Loucy (cell line): ENCODE results near the gene ANKRD35.

ENCODE experiments used
- H2AFZ ChIP-seq: fragments of 200-600 bp; sonication (generic); 2 replicates; pipeline ENCODE4 v1.6.0; 2016; ENCODE audit warnings: antibody characterized with exemption, mild to moderate bottlenecking, low read length, moderate library complexity
- H3F3A ChIP-seq: fragments of 200-600 bp; 2 replicates; pipeline ENCODE4 v1.6.0; 2016; ENCODE audit warnings: antibody characterized with exemption, low read depth, mild to moderate bottlenecking
- H3K27me3 ChIP-seq: fragments of 200-600 bp; sonication (generic); 2 replicates; pipeline ENCODE4 v1.6.1; 2014; ENCODE audit warnings: low read length, mild to moderate bottlenecking; ENCODE audit not compliant: insufficient read depth, poor library complexity, severe bottlenecking
- H3K36me3 ChIP-seq: fragments of 200-600 bp; sonication (generic); 2 replicates; pipeline ENCODE4 v1.6.1; 2016; ENCODE audit warnings: low read length; ENCODE audit not compliant: insufficient read depth
- H3K4me1 ChIP-seq: fragments of 200-600 bp; sonication (generic); 2 replicates; pipeline ENCODE4 v1.5.1; 2014; ENCODE audit warnings: low read length, mild to moderate bottlenecking; ENCODE audit not compliant: insufficient read depth, poor library complexity, severe bottlenecking
- H3K4me2 ChIP-seq: fragments of 200-600 bp; sonication (generic); 2 replicates; pipeline ENCODE4 v1.6.0; 2014; ENCODE audit warnings: antibody characterized with exemption, low read length, low read depth, mild to moderate bottlenecking; ENCODE audit not compliant: poor library complexity, severe bottlenecking
- H3K4me3 ChIP-seq: fragments of 200-600 bp; sonication (generic); 2 replicates; pipeline ENCODE4 v1.5.1; 2014; ENCODE audit warnings: low read length, mild to moderate bottlenecking, mixed read lengths; ENCODE audit not compliant: poor library complexity, severe bottlenecking
- H3K79me2 ChIP-seq: fragments of 200-600 bp; sonication (generic); 2 replicates; pipeline ENCODE4 v1.6.1; 2014; ENCODE audit warnings: low read length; ENCODE audit not compliant: insufficient read depth
- H3K9ac ChIP-seq: fragments of 200-600 bp; sonication (generic); 2 replicates; pipeline ENCODE4 v1.6.0; 2014; ENCODE audit warnings: mild to moderate bottlenecking, low read depth, low read length, moderate library complexity; ENCODE audit not compliant: poor library complexity, severe bottlenecking
- H3K9me2 ChIP-seq: fragments of 200-600 bp; sonication (generic); replicated peaks from 2 replicates; pipeline ENCODE4 v1.6.1; 2016; ENCODE audit warnings: low read depth, low read length, mixed read lengths
- H3K9me3 ChIP-seq: fragments of 200-600 bp; sonication (generic); 2 replicates; pipeline ENCODE4 v1.6.1; 2014; ENCODE audit warnings: mild to moderate bottlenecking, antibody characterized with exemption, low read length, low read depth; ENCODE audit not compliant: insufficient read depth
- H4K20me1 ChIP-seq: fragments of 200-600 bp; sonication (generic); 2 replicates; pipeline ENCODE4 v1.6.0; 2014; ENCODE audit warnings: antibody characterized with exemption, low read length, mild to moderate bottlenecking; ENCODE audit not compliant: insufficient read depth, poor library complexity, severe bottlenecking
- EZH2phosphoT487 ChIP-seq: fragments of 200-600 bp; IDR thresholded peaks from 2 replicates; pipeline ENCODE4 v1.6.1; 2018; ENCODE audit warnings: antibody characterized with exemption, mild to moderate bottlenecking, moderate library complexity, borderline replicate concordance
- TF ChIP-seq, protein P1 (sequence below): fragments of 200-600 bp; sonication (generic); conservative IDR thresholded peaks from 2 replicates; pipeline ENCODE4 v1.5.1; 2014; ENCODE audit warnings: mild to moderate bottlenecking, antibody characterized with exemption, low read length

Gene ANKRD35

DNA sequence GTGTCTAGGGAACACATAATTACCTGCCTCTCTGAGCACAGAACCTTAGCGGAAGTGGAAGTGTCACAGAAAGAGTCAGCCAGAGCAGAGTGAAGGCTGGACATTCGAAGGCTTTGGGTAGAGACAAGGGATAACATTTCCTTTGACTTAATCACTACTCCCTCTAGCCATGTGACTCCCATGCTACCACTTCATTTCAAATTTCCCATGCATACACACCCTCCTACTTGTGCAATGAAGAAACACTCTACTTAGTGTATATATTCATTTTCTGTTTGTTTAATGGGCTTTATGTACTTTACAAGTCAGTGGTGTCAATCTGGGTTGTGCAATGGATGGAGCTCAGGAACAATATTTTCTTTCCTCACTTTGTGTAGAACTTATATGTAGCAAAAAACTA is 6.9 kb downstream of the ANKRD35 start:
- H2AFZ ChIP-seq: no peak overlapping the region
- H3K36me3 ChIP-seq: no peaks in the 10 kb centered on the region

DNA sequence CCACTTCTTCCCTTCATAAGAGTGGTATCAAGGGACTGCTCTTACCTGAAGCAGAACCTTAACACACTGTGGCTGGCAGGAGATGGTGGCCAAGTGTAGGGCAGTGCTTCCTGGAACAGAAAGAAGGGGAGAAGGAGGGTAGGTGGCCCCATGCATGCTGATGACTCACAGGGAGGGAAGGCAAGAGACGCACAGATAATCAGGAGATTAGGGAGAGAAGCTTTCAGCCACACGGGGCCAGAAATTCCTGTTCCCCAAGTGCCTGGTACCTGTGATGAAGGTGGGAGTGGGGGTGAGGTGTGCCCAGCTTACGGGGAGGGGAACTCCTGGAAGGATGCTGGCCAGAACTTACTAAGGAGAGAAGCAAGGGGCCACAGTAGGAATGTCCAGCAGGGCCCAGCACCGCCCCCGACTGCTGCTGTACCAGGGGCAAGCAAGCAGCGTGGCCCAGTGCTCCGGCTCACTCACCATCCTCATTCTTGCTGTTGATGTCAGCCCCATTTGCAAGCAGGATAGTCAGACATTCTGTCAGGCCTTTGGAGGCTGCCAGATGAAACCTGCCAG is 7.7 kb downstream of the ANKRD35 start:
- Histone ChIP-seq H2AFZ (no peak overlapping the region; the same call in 1 of the 2 replicates), H3K79me2 (no peaks in the 10 kb centered on the region), H3K4me3 (no peak overlapping the region), H3K36me3 (no peaks in the 10 kb centered on the region), H3K9me3 (no peaks in the 10 kb centered on the region), H3K9me2 (no peaks in the 10 kb centered on the region), H3F3A (no peaks in the 10 kb centered on the region), H3K4me2 (no peak overlapping the region), H3K4me1 (no peaks in the 10 kb centered on the region), H3K27me3 (no peaks in the 10 kb centered on the region), H3K9ac (no peak overlapping the region), H4K20me1 (no peaks in the 10 kb centered on the region)
- TF ChIP-seq, protein P1, sequence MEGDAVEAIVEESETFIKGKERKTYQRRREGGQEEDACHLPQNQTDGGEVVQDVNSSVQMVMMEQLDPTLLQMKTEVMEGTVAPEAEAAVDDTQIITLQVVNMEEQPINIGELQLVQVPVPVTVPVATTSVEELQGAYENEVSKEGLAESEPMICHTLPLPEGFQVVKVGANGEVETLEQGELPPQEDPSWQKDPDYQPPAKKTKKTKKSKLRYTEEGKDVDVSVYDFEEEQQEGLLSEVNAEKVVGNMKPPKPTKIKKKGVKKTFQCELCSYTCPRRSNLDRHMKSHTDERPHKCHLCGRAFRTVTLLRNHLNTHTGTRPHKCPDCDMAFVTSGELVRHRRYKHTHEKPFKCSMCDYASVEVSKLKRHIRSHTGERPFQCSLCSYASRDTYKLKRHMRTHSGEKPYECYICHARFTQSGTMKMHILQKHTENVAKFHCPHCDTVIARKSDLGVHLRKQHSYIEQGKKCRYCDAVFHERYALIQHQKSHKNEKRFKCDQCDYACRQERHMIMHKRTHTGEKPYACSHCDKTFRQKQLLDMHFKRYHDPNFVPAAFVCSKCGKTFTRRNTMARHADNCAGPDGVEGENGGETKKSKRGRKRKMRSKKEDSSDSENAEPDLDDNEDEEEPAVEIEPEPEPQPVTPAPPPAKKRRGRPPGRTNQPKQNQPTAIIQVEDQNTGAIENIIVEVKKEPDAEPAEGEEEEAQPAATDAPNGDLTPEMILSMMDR: no peak
- no peak for TF ChIP-seq EZH2phosphoT487

More for the DNA sequence above, 6.9 kb downstream of the ANKRD35 start:
- H3K79me2 ChIP-seq: no peaks in the 10 kb centered on the region
- no peaks in the 10 kb centered on the region for H3F3A ChIP-seq
- peaks cover 4% of the 10 kb centered on the region for H3K27me3 ChIP-seq
- no peaks in the 10 kb centered on the region for H3K9me3 ChIP-seq
- H3K4me3 ChIP-seq: no peak overlapping the region
- H3K9ac ChIP-seq: no peak overlapping the region
- TF ChIP-seq EZH2phosphoT487: no peak
- TF ChIP-seq, protein P1: no peak
- no peaks in the 10 kb centered on the region for H3K4me1 ChIP-seq
- H4K20me1 ChIP-seq: no peaks in the 10 kb centered on the region
- H3K4me2 ChIP-seq: no peak overlapping the region
- H3K9me2 ChIP-seq: no peaks in the 10 kb centered on the region

DNA sequence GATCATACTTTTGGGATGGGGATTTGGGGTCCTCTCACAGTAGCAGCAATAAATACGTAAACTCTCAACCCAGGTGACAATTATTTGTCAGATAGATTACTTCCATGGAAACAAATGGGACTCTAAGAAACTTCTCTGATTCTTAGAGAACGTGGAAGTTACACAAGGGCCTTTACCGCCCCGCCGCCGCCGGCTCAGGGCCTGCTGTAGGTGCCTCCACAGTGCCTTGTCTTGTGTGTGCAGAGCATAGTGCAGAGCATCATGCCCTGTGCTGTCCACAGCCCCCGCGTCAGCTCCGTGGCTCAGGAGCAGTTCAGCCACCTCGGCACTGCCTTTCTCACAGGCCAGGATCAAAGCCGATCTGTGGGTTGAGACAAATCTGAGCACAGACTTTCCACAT is 11.0 kb downstream of the ANKRD35 start:
- TF ChIP-seq, protein P1: no peak
- no peak for TF ChIP-seq EZH2phosphoT487
- H3K4me1 ChIP-seq: no peaks in the 10 kb centered on the region

More for the DNA sequence above, 11.0 kb downstream of the ANKRD35 start:
- Histone ChIP-seq H3F3A (no peaks in the 10 kb centered on the region), H3K4me2 (no peak overlapping the region), H2AFZ (no peak overlapping the region), H4K20me1 (no peaks in the 10 kb centered on the region), H3K9ac (no peak overlapping the region), H3K79me2 (no peaks in the 10 kb centered on the region), H3K9me2 (no peaks in the 10 kb centered on the region), H3K36me3 (no peaks in the 10 kb centered on the region), H3K4me3 (no peak overlapping the region), H3K9me3 (no peaks in the 10 kb centered on the region), H3K27me3 (no peaks in the 10 kb centered on the region)
